H1 (cell line): ENCODE measurements around the gene MXRA7. TPM values are rescaled to one million over a fixed set of nuclear protein-coding genes. Genes with fewer than 3 reads are reported as not detected.
"Not testable (repeated sequence)": the region's sequence is repeated elsewhere in the genome, so short reads cannot be mapped to it uniquely, and the experiment has no call there.

Experiments
- CTCF ChIA-PET: fragments of 300-600 bp; sonication (Branson Sonifier 250); formaldehyde crosslinking; loops from one replicate; lab custom pipeline; 2021; ENCODE audit not compliant: partially characterized antibody; lab: Charles Lee
- POLR2A ChIA-PET: fragments of 300-600 bp; sonication (Branson Sonifier 250); formaldehyde crosslinking; loops from one replicate; lab custom pipeline; 2021; ENCODE audit warnings: inconsistent platforms; ENCODE audit not compliant: partially characterized antibody; lab: Charles Lee
- DNase-seq, 2 experiments: peaks; one replicate each; pipeline versions ENCODE4 v3.0.0 to v3.0.0-alpha.2; 2010 to 2022; ENCODE audit warnings: low spot score in 2 of 2, low read depth in 1 of 2, mixed read lengths in 1 of 2
- FAIRE-seq: peaks from 2 replicates; lab custom pipeline; 2011; peaks lifted over from hg19 to GRCh38; lab: Jason Lieb, UNC
- H2AFZ ChIP-seq: 2 replicates; pipeline ENCODE4 v1.8.1; 2012; ENCODE audit warnings: low read length, inconsistent platforms
- H2AK5ac ChIP-seq: 2 replicates; pipeline ENCODE4 v1.6.1; 2013; ENCODE audit warnings: low read depth, low read length
- H2BK120ac ChIP-seq: replicated peaks from 2 replicates; pipeline ENCODE3; 2013; ENCODE audit warnings: low read depth, low read length, inconsistent platforms
- H2BK12ac ChIP-seq: 2 replicates; pipeline ENCODE4 v1.6.1; 2013; ENCODE audit warnings: low read depth, low read length
- H2BK15ac ChIP-seq: 2 replicates; pipeline ENCODE4 v1.6.1; 2013; ENCODE audit warnings: low read length
- H2BK20ac ChIP-seq: 2 replicates; pipeline ENCODE4 v1.6.1; 2013; ENCODE audit warnings: low read length
- H2BK5ac ChIP-seq: 2 replicates; pipeline ENCODE4 v1.6.1; 2013; ENCODE audit warnings: low read depth, low read length
- H3K14ac ChIP-seq: 2 replicates; pipeline ENCODE4 v1.6.1; 2013; ENCODE audit warnings: inconsistent platforms; ENCODE audit not compliant: insufficient read length
- H3K18ac ChIP-seq: 2 replicates; pipeline ENCODE4 v1.6.1; 2013; ENCODE audit warnings: low read length; ENCODE audit errors: extremely low read depth
- H3K23ac ChIP-seq: 2 replicates; pipeline ENCODE4 v1.6.1; 2013; ENCODE audit warnings: inconsistent platforms; ENCODE audit not compliant: insufficient read length
- H3K23me2 ChIP-seq: 2 replicates; pipeline ENCODE4 v1.6.1; 2013; ENCODE audit warnings: low read depth, low read length
- H3K27ac ChIP-seq: 2 replicates; pipeline ENCODE4 v1.6.1; 2011; ENCODE audit warnings: low read depth, low read length, inconsistent platforms
- H3K27me3 ChIP-seq, 4 experiments: replicated peaks in 1 of 4; 1 replicate in 1 of 4; 2 replicates in 3 of 4; pipeline versions ENCODE4 v1.6.1 to v1.8.1; 2011 to 2013; ENCODE audit warnings: low read length in 3 of 4, mild to moderate bottlenecking in 3 of 4, inconsistent platforms in 2 of 4, mixed read lengths in 2 of 4, moderate library complexity in 1 of 4; ENCODE audit not compliant: control insufficient read depth in 3 of 4, insufficient read depth in 3 of 4; ENCODE audit errors: extremely low read depth in 1 of 4
- H3K36me3 ChIP-seq, 4 experiments: 2 replicates each; pipeline versions ENCODE4 v1.6.1 to v1.8.1; 2011 to 2013; ENCODE audit warnings: mild to moderate bottlenecking in 4 of 4, low read length in 3 of 4, moderate library complexity in 2 of 4, control low read depth in 1 of 4, inconsistent platforms in 1 of 4; ENCODE audit not compliant: insufficient read depth in 4 of 4, control insufficient read depth in 2 of 4
- H3K4ac ChIP-seq: replicated peaks from 2 replicates; pipeline ENCODE3; 2013; ENCODE audit warnings: low read length, low read depth, mixed read lengths, inconsistent platforms; ENCODE audit not compliant: insufficient read length
- H3K4me1 ChIP-seq, 4 experiments: replicated peaks in 1 of 4; 1 replicate in 1 of 4; 2 replicates in 3 of 4; pipeline versions ENCODE4 v1.6.1 to v1.8.1; 2011 to 2013; ENCODE audit warnings: low read length in 3 of 4, inconsistent platforms in 2 of 4, mixed read lengths in 1 of 4; ENCODE audit not compliant: insufficient read depth in 4 of 4, control insufficient read depth in 3 of 4
- H3K4me2 ChIP-seq, 2 experiments: 2 replicates each; pipeline versions ENCODE4 v1.6.1 to v1.8.1; 2011 to 2013; ENCODE audit warnings: low read depth in 2 of 2, low read length in 2 of 2, control low read depth in 1 of 2, inconsistent platforms in 1 of 2, mild to moderate bottlenecking in 1 of 2; ENCODE audit not compliant: insufficient read depth in 1 of 2
- H3K4me3 ChIP-seq, 4 experiments: fragments of 200-600, 300-600 bp in 1 of 4; sonication (generic), shearing (Covaris generic), sonication (Bioruptor Twin) in 1 of 4; 2 replicates each; pipeline versions ENCODE4 v1.5.1 to v1.8.1; 2011 to 2016; ENCODE audit warnings: low read length in 4 of 4, low read depth in 3 of 4, control low read depth in 2 of 4, inconsistent platforms in 2 of 4, mild to moderate bottlenecking in 2 of 4, mixed read lengths in 1 of 4, moderate library complexity in 1 of 4; ENCODE audit not compliant: insufficient read depth in 2 of 4; ENCODE audit errors: extremely low read depth in 1 of 4
- H3K56ac ChIP-seq: replicated peaks from 2 replicates; pipeline ENCODE3; 2013; ENCODE audit warnings: low read depth, mild to moderate bottlenecking, mixed read lengths, low read length, inconsistent platforms; ENCODE audit not compliant: insufficient read length
- H3K79me1 ChIP-seq: 2 replicates; pipeline ENCODE4 v1.6.1; 2013; ENCODE audit warnings: low read depth, low read length, control low read depth
- H3K79me2 ChIP-seq, 2 experiments: 2 replicates each; pipeline versions ENCODE4 v1.6.1 to v1.8.1; 2012 to 2013; ENCODE audit warnings: low read length in 2 of 2, mild to moderate bottlenecking in 2 of 2, inconsistent platforms in 1 of 2; ENCODE audit not compliant: insufficient read depth in 2 of 2, control insufficient read depth in 1 of 2
- H3K9ac ChIP-seq, 4 experiments: replicated peaks in 1 of 4; 1 replicate in 1 of 4; 2 replicates in 3 of 4; pipeline versions ENCODE4 v1.6.1 to v1.8.1; 2011 to 2013; ENCODE audit warnings: low read depth in 3 of 4, low read length in 3 of 4, control low read depth in 2 of 4, mild to moderate bottlenecking in 2 of 4, moderate library complexity in 2 of 4, inconsistent platforms in 1 of 4; ENCODE audit errors: extremely low read depth in 1 of 4
- H3K9me3 ChIP-seq, 2 experiments: 2 replicates each; pipeline versions ENCODE4 v1.6.1 to v1.8.1; 2012 to 2013; ENCODE audit warnings: mild to moderate bottlenecking in 2 of 2, moderate library complexity in 2 of 2, control low read depth in 1 of 2, inconsistent platforms in 1 of 2, low read depth in 1 of 2, low read length in 1 of 2, mixed read lengths in 1 of 2; ENCODE audit not compliant: insufficient read depth in 2 of 2
- H4K20me1 ChIP-seq, 2 experiments: replicated peaks in 1 of 2; 2 replicates each; pipeline versions ENCODE3 to v1.8.1; 2011 to 2013; ENCODE audit warnings: inconsistent platforms in 2 of 2, low read length in 2 of 2, mild to moderate bottlenecking in 1 of 2; ENCODE audit not compliant: insufficient read depth in 2 of 2, control insufficient read depth in 1 of 2
- H4K5ac ChIP-seq: 2 replicates; pipeline ENCODE4 v1.6.1; 2013; ENCODE audit warnings: low read length, low read depth, mixed read lengths, inconsistent platforms; ENCODE audit not compliant: insufficient read length
- H4K8ac ChIP-seq: 2 replicates; pipeline ENCODE4 v1.8.0; 2013; ENCODE audit warnings: mild to moderate bottlenecking, moderate library complexity, low read length, inconsistent platforms; ENCODE audit not compliant: insufficient read depth; ENCODE audit errors: extremely low read depth
- H4K91ac ChIP-seq: replicated peaks from 2 replicates; pipeline ENCODE3; 2013; ENCODE audit warnings: low read length, mixed read lengths, inconsistent platforms; ENCODE audit not compliant: insufficient read length
- BACH1 ChIP-seq: IDR thresholded peaks from 2 replicates; pipeline ENCODE4 v1.6.1; 2012; ENCODE audit warnings: low read length, improper control_type of control experiment
- BRCA1 ChIP-seq: IDR thresholded peaks from 2 replicates; pipeline ENCODE4 v1.6.1; 2012; ENCODE audit warnings: low read depth, low read length, improper control_type of control experiment
- CREB1 ChIP-seq: IDR thresholded peaks from 2 replicates; pipeline ENCODE4 v1.6.1; 2012; ENCODE audit warnings: inconsistent platforms
- EP300 ChIP-seq, 2 experiments: IDR thresholded peaks; 1 replicate in 1 of 2; 2 replicates in 1 of 2; pipeline ENCODE4 v1.6.1; 2011 to 2012; ENCODE audit warnings: low read depth in 2 of 2, low read length in 2 of 2, mild to moderate bottlenecking in 2 of 2, borderline replicate concordance in 1 of 2, inconsistent platforms in 1 of 2, moderate library complexity in 1 of 2
- HDAC6 ChIP-seq: IDR thresholded peaks from one replicate; pipeline ENCODE4 v1.7.1; 2012; ENCODE audit warnings: low read depth, mild to moderate bottlenecking, inconsistent platforms, low read length, moderate library complexity
- RFX5 ChIP-seq: IDR thresholded peaks from 2 replicates; pipeline ENCODE4 v1.6.1; 2011; ENCODE audit warnings: low read depth, low read length, improper control_type of control experiment, borderline replicate concordance
- SIN3A ChIP-seq, 2 experiments: IDR thresholded peaks in 1 of 2; conservative IDR thresholded peaks in 1 of 2; 2 replicates each; pipeline ENCODE4 v1.6.1; 2011 to 2012; ENCODE audit warnings: low read length in 2 of 2, improper control_type of control experiment in 1 of 2, low read depth in 1 of 2, mild to moderate bottlenecking in 1 of 2
- WGBS, 2 experiments: shearing (Covaris generic) in 1 of 2; methylation state at CpG; one replicate each; pipeline versions ENCODE4 v1.1.6 to v1.1.7; 2013 to 2015; ENCODE audit warnings: low lambda C conversion rate in 2 of 2, mixed read lengths in 2 of 2, inconsistent platforms in 1 of 2, low coverage in 1 of 2, missing lambda C conversion rate in 1 of 2; ENCODE audit not compliant: insufficient replicate concordance in 2 of 2, insufficient coverage in 1 of 2, insufficient read length in 1 of 2; ENCODE audit errors: extremely low coverage in 1 of 2, missing lambda C conversion rate in 1 of 2; 5-methylcytosine and 5-hydroxymethylcytosine counted together
- polyA plus RNA-seq, 7 experiments: library from polyadenylated mRNA; depleted of rRNA in 3 of 7; stranded (reverse) in 5 of 7; unstranded in 2 of 7; fragments of >200 nt in 5 of 7; fragments of 200-250 nt in 2 of 7; gene quantifications; 1 replicate in 5 of 7; 2 replicates in 1 of 7; 4 replicates in 1 of 7; pipeline versions ENCODE4 v1.2.1 to v1.2.3, GENCODE V29; 2011 to 2013; ENCODE audit warnings: missing spikeins in 2 of 7, mixed read lengths in 2 of 7
- total RNA-seq: library from RNA; stranded (reverse); fragmentation: NEBNext Ultra II Directional; extraction: Animal tissue kit (Norgen Biotek cat#: 25700); gene quantifications from 2 replicates; pipeline ENCODE4 v1.2.1, GENCODE V29; 2021

Gene MXRA7
- total and polyA plus RNA-seq, 2 of the 8 experiments (the other 6 are each of a cell fraction or from before 2014, with no cell fraction given) = 17.8 to 26.6 TPM

DNA sequence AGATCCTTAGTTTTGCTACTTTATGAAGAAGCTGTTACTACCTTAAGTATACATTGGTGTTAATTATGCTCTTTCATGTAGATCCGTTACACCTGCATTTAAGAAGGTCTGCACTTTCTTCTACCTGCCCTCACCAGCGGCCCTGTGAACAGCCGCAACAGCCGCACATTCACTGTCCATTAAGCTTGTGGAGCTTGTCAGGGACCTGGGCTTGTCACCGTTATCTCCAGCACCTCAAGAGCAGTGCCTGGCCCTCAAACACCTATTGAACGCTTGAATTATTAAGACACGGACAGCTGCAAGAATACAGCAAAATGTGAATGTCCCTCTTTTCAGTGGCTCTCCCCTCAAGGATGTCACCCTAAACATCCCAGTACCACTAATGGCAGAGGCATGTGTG is 3.0 kb upstream of the MXRA7 start (continued):
- TF ChIP-seq BRCA1 (no peak), BACH1 (no peak), EP300 (IDR thresholded peaks at IDR 0.05; ENCODE audit: borderline replicate concordance in 1 of 2, low read depth in 2 of 2, low read length in 2 of 2) (no peak), HDAC6 (no peak), CREB1 (no peak), SIN3A (conservative IDR thresholded peaks at IDR 0.05 in 1 of 2, IDR thresholded peaks at IDR 0.05 in 1 of 2; ENCODE audit: low read depth in 1 of 2, low read length in 2 of 2) (no peak), RFX5 (no peak)

GRCh38 chr17:76712321-76712720 is 1.6 kb upstream of the MXRA7 start:
- CTCF ChIA-PET = interaction anchor here (0.6 to 10.2 kb wide), 9 partner anchors 8 to 898 kb away, joined by 3 to 155 read pairs (median 5); no protein-coding TSS in a partner anchor
- Histone ChIP-seq H3K23me2 (peaks cover 11% of the 10 kb centered on the region; the same call in 1 of the 2 replicates), H3K36me3 (peaks cover 0 to 16% (median 7%) of the 10 kb centered on the region in 4 experiments; a peak in 4 of 8 replicates), H4K20me1 (peaks cover 0 to 10% of the 10 kb centered on the region in 2 experiments), H3K4me1 (peaks cover 11 to 28% (median 19%) of the 10 kb centered on the region in 4 experiments), H3K27me3 (peaks cover 2 to 22% (median 20%) of the 10 kb centered on the region in 4 experiments)
- FAIRE-seq, H3K4me3 ChIP-seq, H2BK12ac ChIP-seq, H3K9ac ChIP-seq, H3K23ac ChIP-seq, H2BK15ac ChIP-seq, DNase-seq, H3K56ac ChIP-seq, H3K14ac ChIP-seq, H3K79me2 ChIP-seq, H4K8ac ChIP-seq, H3K27ac ChIP-seq, H4K91ac ChIP-seq, H2BK120ac ChIP-seq, H3K9me3 ChIP-seq, H4K5ac ChIP-seq, H3K4me2 ChIP-seq, H2BK5ac ChIP-seq, H3K79me1 ChIP-seq, H2AK5ac ChIP-seq, H3K4ac ChIP-seq, H2BK20ac ChIP-seq, H2AFZ ChIP-seq, H3K18ac ChIP-seq: not testable (repeated sequence)
- WGBS, 2 experiments = 94% methylated on average over 7 of the region's 7 CpGs; no CpG with 5 or more reads in 1 of the 2 experiments
- POLR2A ChIA-PET = interaction anchor here (0.6 to 3.2 kb wide), 4 partner anchors 9 to 154 kb away, joined by 3 to 19 read pairs (median 4); partner anchors contain the start of genes MFSD11 and SRSF2
